Colonic mucosa (tissue), 4 donors: Measurements from ENCODE around the gene ZNF600. TPM values are rescaled to one million over a fixed set of nuclear protein-coding genes. Genes with fewer than 3 reads are reported as not detected.
"Not testable (repeated sequence)": the region's sequence is repeated elsewhere in the genome, so short reads cannot be mapped to it uniquely, and the experiment has no call there.

Experiments used
- DNase-seq: peaks from one replicate; pipeline ENCODE4 v3.0.0-alpha.2; 2020
- H3K27ac ChIP-seq: fragments of 200-600 bp; one replicate; pipeline ENCODE4 v1.8.0; 2021
- H3K27me3 ChIP-seq: fragments of 200-600 bp; one replicate; pipeline ENCODE4 v1.8.0; 2021
- H3K36me3 ChIP-seq: fragments of 200-600 bp; one replicate; pipeline ENCODE4 v1.8.0; 2021
- H3K4me1 ChIP-seq: fragments of 200-600 bp; one replicate; pipeline ENCODE4 v1.8.0; 2021; ENCODE audit warnings: mild to moderate bottlenecking
- H3K4me3 ChIP-seq: fragments of 200-600 bp; one replicate; pipeline ENCODE4 v1.8.0; 2021
- H3K9ac ChIP-seq, 2 donors: one replicate each; pipeline ENCODE4 v1.7.0; 2013; ENCODE audit warnings: control low read depth in 2 of 2, low read depth in 2 of 2, low read length in 2 of 2
- H3K9me3 ChIP-seq: fragments of 200-600 bp; one replicate; pipeline ENCODE4 v1.8.0; 2021
- CTCF ChIP-seq: fragments of 200-600 bp; IDR thresholded peaks from one replicate; pipeline ENCODE4 v1.8.0; 2022; ENCODE audit warnings: antibody characterized with exemption, mild to moderate bottlenecking
- intact Hi-C: fragments of 100-400 bp; cut with DNase I; formaldehyde crosslinking; loops from one replicate; pipeline ENCODE4 v1.14.1; 2022
- total RNA-seq, 2 donors: library from RNA; stranded (reverse); fragmentation: NEBNext Ultra II Directional in 1 of 2; extraction: Animal tissue kit (Norgen Biotek cat#: 25700) in 1 of 2; gene quantifications; one replicate each; pipeline ENCODE4 v1.2.1, GENCODE V29; 2021
- donor health status: healthy.
- donor health status: DM: no; HTN: no; CAD: no.
- donor health status: DM: no; HTN: no; CAD: no.

Gene ZNF600
- total RNA-seq, 2 donors from 2014 or later: 10.4 to 13.2 TPM

- no peaks in the 10 kb centered on the region for H3K4me1 ChIP-seq
- H3K27ac ChIP-seq: no peak overlapping the region
- intact Hi-C loops: no loop called here
- H3K9ac ChIP-seq: no peak overlapping the region
- H3K36me3 ChIP-seq: no peaks in the 10 kb centered on the region
- DNase-seq: no peak
- H3K4me3 ChIP-seq: no peak overlapping the region
- no peaks in the 10 kb centered on the region for H3K27me3 ChIP-seq
- H3K9me3 ChIP-seq: no peaks in the 10 kb centered on the region
- TF ChIP-seq CTCF: no peak
These were observed 44.1 kb downstream of the ZNF600 start for GRCh38 chr19:52742516-52742915.

- DNase-seq: no peak
- TF ChIP-seq CTCF: no peak
- Histone ChIP-seq H3K36me3 (no peaks in the 10 kb centered on the region), H3K4me3 (no peak overlapping the region), H3K27ac (no peak overlapping the region), H3K9ac (no peak overlapping the region), H3K9me3 (no peaks in the 10 kb centered on the region), H3K4me1 (no peaks in the 10 kb centered on the region), H3K27me3 (no peaks in the 10 kb centered on the region)
- intact Hi-C loops: no loop called here
These were observed 44.6 kb downstream of the ZNF600 start for GRCh38 chr19:52741951-52742485.

GRCh38 chr19:52741371-52741770, 45.2 kb downstream of the ZNF600 start:
- H3K36me3 ChIP-seq, H3K4me3 ChIP-seq, DNase-seq, H3K27me3 ChIP-seq, H3K9ac ChIP-seq, H3K4me1 ChIP-seq, intact Hi-C loops, H3K27ac ChIP-seq, H3K9me3 ChIP-seq: not testable (repeated sequence)

- Histone ChIP-seq H3K4me1 (no peaks in the 10 kb centered on the region), H3K36me3 (no peaks in the 10 kb centered on the region), H3K9ac (no peak overlapping the region), H3K27me3 (no peaks in the 10 kb centered on the region), H3K4me3 (no peak overlapping the region), H3K27ac (no peak overlapping the region), H3K9me3 (no peaks in the 10 kb centered on the region)
- DNase-seq: no peak
- no peak for TF ChIP-seq CTCF
- intact Hi-C loops: no loop called here
These were observed 47.0 kb downstream of the ZNF600 start for GRCh38 chr19:52739576-52739975.

- H3K27ac ChIP-seq: peak overlapping the region; percentile 71
- H3K9ac ChIP-seq: peak overlapping the region in 1 of 2 donors; percentile 46
- peak; percentile 38 for DNase-seq
- intact Hi-C loops: no loop called here
- no peak overlapping the region for H3K4me3 ChIP-seq
- TF ChIP-seq CTCF: no peak
- no peaks in the 10 kb centered on the region for H3K4me1 ChIP-seq
- H3K36me3 ChIP-seq: no peaks in the 10 kb centered on the region
- no peaks in the 10 kb centered on the region for H3K9me3 ChIP-seq
- H3K27me3 ChIP-seq: no peaks in the 10 kb centered on the region
These were observed 50.9 kb downstream of the ZNF600 start for GRCh38 chr19:52735734-52736133.

- H3K4me3 ChIP-seq: peak within 1 kb of the TSS; percentile 86
- H3K9ac ChIP-seq: peak within 1 kb of the TSS; percentile 75 to 92
- DNase-seq: peak; percentile 99
- peak within 1 kb of the TSS; percentile 71 for H3K27ac ChIP-seq
- H3K4me1 ChIP-seq: no peaks in the 10 kb centered on the region
- H3K36me3 ChIP-seq: no peaks in the 10 kb centered on the region
- H3K9me3 ChIP-seq: no peaks in the 10 kb centered on the region
- no peak for TF ChIP-seq CTCF
- H3K27me3 ChIP-seq: no peaks in the 10 kb centered on the region
- intact Hi-C loops: no loop called here
These were observed 51.5 kb downstream of the ZNF600 start, which contains the start of gene ZNF611 for GRCh38 chr19:52734893-52735661. TSS of gene ZNF611 (minus strand) at chr19:52735044. CDS start at chr19:52715894, 19,150 bp downstream.
